CD4-positive, CD25-positive, alpha-beta regulatory T cell (primary cell): ENCODE data around the gene SUPV3L1. TPM values are rescaled to one million over a fixed set of nuclear protein-coding genes. Genes with fewer than 3 reads are reported as not detected.

Experiments used
- ATAC-seq, 2 donors: fragments of 150-1000 bp; cut with Tn5 transposase; one replicate each; pipeline ENCODE4 v1.10.0; 2021; ENCODE audit warnings: low read depth in 2 of 2, moderate number of reproducible peaks in 2 of 2, moderate library complexity in 1 of 2
- DNase-seq, 3 donors: peaks; one replicate each; pipeline versions ENCODE4 v3.0.0 to v3.0.0-alpha.2; 2012 to 2022; ENCODE audit warnings: mixed read lengths in 1 of 3
- H3K27ac ChIP-seq: one replicate; pipeline ENCODE4 v1.7.0; 2013; ENCODE audit warnings: mild to moderate bottlenecking, low read length; ENCODE audit not compliant: insufficient read depth, poor library complexity, severe bottlenecking
- H3K27me3 ChIP-seq: one replicate; pipeline ENCODE4 v1.7.0; 2013; ENCODE audit warnings: low read length; ENCODE audit not compliant: control insufficient read depth, insufficient read depth
- H3K36me3 ChIP-seq: one replicate; pipeline ENCODE4 v1.7.0; 2013; ENCODE audit warnings: mild to moderate bottlenecking, low read length, moderate library complexity; ENCODE audit not compliant: control insufficient read depth, insufficient read depth
- H3K4me1 ChIP-seq: 2 replicates; pipeline ENCODE4 v1.7.0; 2013; ENCODE audit warnings: mild to moderate bottlenecking, low read length; ENCODE audit not compliant: insufficient read depth, control insufficient read depth, poor library complexity, severe bottlenecking
- H3K4me3 ChIP-seq: one replicate; pipeline ENCODE4 v1.7.0; 2013; ENCODE audit warnings: low read depth, mild to moderate bottlenecking, low read length, moderate library complexity
- H3K9me3 ChIP-seq, 2 experiments: 1 replicate in 1 of 2; 2 replicates in 1 of 2; pipeline ENCODE4 v1.7.0; 2013; ENCODE audit warnings: low read length in 2 of 2, mild to moderate bottlenecking in 1 of 2, moderate library complexity in 1 of 2; ENCODE audit not compliant: control insufficient read depth in 2 of 2
- H3K27ac Mint-ChIP-seq, 3 donors: one replicate each; pipeline ENCODE4 v1.8.0; 2020 to 2022; ENCODE audit warnings: mild to moderate bottlenecking in 3 of 3, mixed read lengths in 3 of 3, moderate library complexity in 2 of 3
- H3K27me3 Mint-ChIP-seq: one replicate; pipeline ENCODE4 v1.8.0; 2022; ENCODE audit warnings: mild to moderate bottlenecking, mixed read lengths
- H3K36me3 Mint-ChIP-seq: one replicate; pipeline ENCODE4 v1.8.0; 2020; ENCODE audit warnings: mixed read lengths
- H3K4me1 Mint-ChIP-seq, 4 donors: one replicate each; pipeline ENCODE4 v1.8.0; 2020 to 2022; ENCODE audit warnings: mixed read lengths in 4 of 4, mild to moderate bottlenecking in 1 of 4
- H3K4me3 Mint-ChIP-seq, 4 donors: one replicate each; pipeline ENCODE4 v1.8.0; 2020 to 2022; ENCODE audit warnings: mild to moderate bottlenecking in 4 of 4, mixed read lengths in 4 of 4, moderate library complexity in 3 of 4
- H3K9me3 Mint-ChIP-seq, 7 donors: one replicate each; pipeline ENCODE4 v1.8.0; 2020 to 2022; ENCODE audit warnings: mixed read lengths in 7 of 7, mild to moderate bottlenecking in 3 of 7, moderate library complexity in 2 of 7
- polyA plus RNA-seq, 4 donors: library from polyadenylated mRNA; unstranded; fragments of 300-500 nt; fragmentation: Illumina TruSeq; gene quantifications; one replicate each; pipeline ENCODE4 v1.2.3, GENCODE V29; 2021
- total RNA-seq: library from RNA; stranded (reverse); gene quantifications from one replicate; pipeline ENCODE4 v1.2.3, GENCODE V29; 2022

Gene SUPV3L1
- total and polyA plus RNA-seq, 5 donors from 2014 or later, result 9.8 to 51.1 (median 18.7) TPM

DNA sequence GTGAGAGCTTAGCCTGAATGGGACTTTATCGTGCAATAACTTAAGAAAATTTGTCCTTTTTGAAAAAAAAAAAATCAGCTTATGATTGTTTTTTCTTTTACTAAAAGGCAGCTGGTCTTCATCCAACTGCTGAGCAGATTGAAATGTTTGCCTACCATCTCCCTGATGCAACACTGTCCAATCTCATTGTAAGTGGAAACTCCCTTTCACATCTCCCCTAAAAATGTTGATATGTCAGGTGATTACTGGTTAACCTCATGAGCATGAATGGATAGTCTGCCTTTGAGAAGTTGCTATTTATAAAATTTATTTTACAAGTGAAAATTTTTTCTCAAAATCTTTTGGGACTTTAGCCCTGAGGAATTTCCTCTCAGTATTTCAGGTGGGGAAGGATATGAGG lies 22.3 kb downstream of the SUPV3L1 start:
- peaks cover 0 to 28% (median 3%) of the 10 kb centered on the region in 4 donors for H3K4me1 Mint-ChIP-seq
- peak overlapping the region in 2 of 3 donors; percentile 14 to 59 for H3K27ac Mint-ChIP-seq
- DNase-seq (peak in 2 of 3 donors; percentile 19 to 41), ATAC-seq (no peak)
- peaks cover 26% of the 10 kb centered on the region for H3K4me1 ChIP-seq
- H3K9me3 ChIP-seq, result no peaks in the 10 kb centered on the region
- H3K36me3 ChIP-seq, result peaks cover 51% of the 10 kb centered on the region
- no peaks in the 10 kb centered on the region for H3K27me3 ChIP-seq
- no peaks in the 10 kb centered on the region for H3K27me3 Mint-ChIP-seq
- H3K9me3 Mint-ChIP-seq, result no peaks in the 10 kb centered on the region
- H3K4me3 ChIP-seq, result no peak overlapping the region
- H3K4me3 Mint-ChIP-seq, result peak overlapping the region in 1 of 4 donors; percentile 43
- H3K27ac ChIP-seq, result peak overlapping the region; percentile 30
- H3K36me3 Mint-ChIP-seq, result peaks cover 35% of the 10 kb centered on the region

DNA sequence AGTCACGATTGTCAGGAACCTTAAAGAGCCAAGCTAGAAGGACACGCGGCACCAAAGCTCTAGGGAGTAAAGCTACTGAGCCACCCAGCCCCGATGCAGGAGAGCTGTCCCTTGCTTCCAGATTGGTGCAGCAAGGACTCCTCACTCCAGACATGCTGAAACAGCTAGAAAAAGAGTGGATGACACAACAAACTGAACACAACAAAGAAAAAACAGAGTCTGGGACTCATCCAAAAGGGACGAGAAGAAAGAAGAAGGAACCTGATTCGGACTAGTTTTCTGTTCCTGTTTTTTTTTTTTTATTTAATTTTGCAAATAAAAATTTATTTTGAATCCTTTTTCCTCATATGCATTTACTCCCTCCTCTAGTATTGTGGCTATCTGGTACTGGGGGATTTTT lies 28.7 kb downstream of the SUPV3L1 start:
- Histone ChIP-seq H3K4me3 (no peak overlapping the region), H3K9me3 (no peaks in the 10 kb centered on the region), H3K27me3 (no peaks in the 10 kb centered on the region), H3K4me1 (peaks cover 19% of the 10 kb centered on the region), H3K27ac (no peak overlapping the region), H3K36me3 (peaks cover 44% of the 10 kb centered on the region)
- ATAC-seq (no peak), DNase-seq (no peak)
- Mint-ChIP-seq H3K4me3 (no peak overlapping the region), H3K9me3 (no peaks in the 10 kb centered on the region), H3K4me1 (peaks cover 0 to 13% (median under 1%) of the 10 kb centered on the region in 4 donors), H3K27ac (peak overlapping the region in 1 of 3 donors; percentile 74), H3K36me3 (peaks cover 28% of the 10 kb centered on the region), H3K27me3 (no peaks in the 10 kb centered on the region)

DNA sequence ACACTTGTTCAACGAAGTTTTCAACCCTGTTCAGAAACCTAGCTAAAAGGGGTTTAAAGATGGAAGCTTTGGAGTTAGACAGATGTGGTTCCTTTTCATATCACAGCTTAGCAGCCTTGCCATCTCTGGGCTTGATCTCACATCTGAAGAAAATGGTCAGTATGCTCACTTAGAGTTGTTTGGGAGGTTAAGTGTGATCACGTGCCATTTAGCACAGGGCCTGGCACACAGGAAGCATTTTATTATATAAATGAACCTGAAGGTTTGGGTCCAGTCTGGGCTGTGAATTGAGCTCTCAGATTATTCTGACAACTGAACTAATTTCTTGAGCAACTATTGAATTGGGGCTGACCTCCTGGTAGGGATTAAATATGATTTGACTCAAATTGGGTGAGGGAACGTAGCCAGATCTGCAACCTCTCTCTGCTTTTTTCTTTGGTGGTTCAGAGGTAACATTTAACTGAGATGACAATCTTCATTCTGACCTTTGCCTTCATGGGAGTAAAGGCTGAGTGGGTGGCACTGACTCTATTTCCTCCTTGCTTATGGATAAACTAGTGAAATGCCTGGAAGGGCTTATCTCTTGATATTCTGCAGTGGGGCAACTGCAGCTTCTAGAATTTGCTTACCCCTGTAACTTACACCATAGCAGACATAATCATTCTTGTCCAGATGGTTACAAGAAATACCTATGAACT lies 29.9 kb downstream of the SUPV3L1 start:
- Histone ChIP-seq H3K4me1 (peaks cover 7% of the 10 kb centered on the region), H3K27me3 (no peaks in the 10 kb centered on the region), H3K36me3 (peaks cover 40% of the 10 kb centered on the region), H3K9me3 (no peaks in the 10 kb centered on the region), H3K4me3 (no peak overlapping the region), H3K27ac (no peak overlapping the region)
- ATAC-seq (no peak), DNase-seq (no peak)
- H3K36me3 Mint-ChIP-seq, result peaks cover 28% of the 10 kb centered on the region
- peaks cover 2 to 8% (median 5%) of the 10 kb centered on the region in 4 donors for H3K4me1 Mint-ChIP-seq
- peaks cover 0 to 8% (median 1%) of the 10 kb centered on the region in 7 donors for H3K9me3 Mint-ChIP-seq
- no peaks in the 10 kb centered on the region for H3K27me3 Mint-ChIP-seq
- peak overlapping the region in 2 of 3 donors; percentile 1 to 21 for H3K27ac Mint-ChIP-seq
- H3K4me3 Mint-ChIP-seq, result no peak overlapping the region

DNA sequence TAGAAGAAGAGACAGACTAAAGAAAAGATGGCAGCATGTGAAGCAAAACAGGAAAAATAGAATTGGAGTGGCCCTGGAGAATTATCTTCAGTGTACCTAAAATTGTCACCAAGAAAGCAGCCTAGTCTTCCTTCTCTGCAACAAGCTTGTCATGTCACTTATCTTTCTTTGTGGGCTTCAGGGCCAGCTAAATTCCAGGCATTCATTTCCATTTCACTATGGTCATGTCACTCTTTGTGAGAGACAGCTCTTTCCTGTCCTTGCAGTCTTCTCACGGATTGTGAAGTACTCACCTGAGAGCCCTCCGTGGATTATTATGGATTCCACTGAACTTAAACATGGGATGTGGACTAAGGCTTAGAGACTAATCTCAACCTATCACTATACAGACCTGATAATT lies 31.1 kb downstream of the SUPV3L1 start:
- Mint-ChIP-seq H3K4me3 (no peak overlapping the region), H3K36me3 (peaks cover 24% of the 10 kb centered on the region), H3K4me1 (peaks cover 7 to 14% (median 11%) of the 10 kb centered on the region in 4 donors), H3K27me3 (no peaks in the 10 kb centered on the region), H3K9me3 (peaks cover 0 to 8% (median 1%) of the 10 kb centered on the region in 7 donors), H3K27ac (peak overlapping the region in 1 of 3 donors; percentile 53)
- Histone ChIP-seq H3K4me3 (no peak overlapping the region), H3K9me3 (no peaks in the 10 kb centered on the region), H3K36me3 (peaks cover 31% of the 10 kb centered on the region), H3K4me1 (no peaks in the 10 kb centered on the region), H3K27ac (no peak overlapping the region), H3K27me3 (peaks cover under 1% of the 10 kb centered on the region)
- no peak for DNase-seq
- no peak for ATAC-seq

DNA sequence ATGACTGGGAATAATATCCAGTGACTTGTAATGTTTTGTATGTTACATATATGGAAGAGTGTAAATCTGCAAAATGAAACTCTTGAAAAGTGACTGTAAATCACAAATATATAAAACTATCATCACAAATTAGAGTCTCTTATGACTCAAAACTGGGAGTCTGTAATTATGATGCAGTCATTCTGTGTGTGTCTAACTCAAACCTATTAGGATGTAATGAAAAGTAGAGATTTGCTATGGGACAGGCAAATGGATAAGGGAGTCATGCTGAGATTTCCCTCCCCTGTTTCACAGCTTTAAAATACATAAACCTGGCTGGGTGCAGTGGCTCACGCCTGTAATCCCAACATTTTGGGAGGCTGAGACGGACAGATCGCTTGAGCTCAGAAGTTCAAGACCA lies 31.5 kb downstream of the SUPV3L1 start:
- no peak for ATAC-seq
- Mint-ChIP-seq H3K4me1 (peaks cover 5 to 14% (median 10%) of the 10 kb centered on the region in 4 donors), H3K4me3 (no peak overlapping the region), H3K27me3 (no peaks in the 10 kb centered on the region), H3K36me3 (peaks cover 20% of the 10 kb centered on the region), H3K27ac (no peak overlapping the region), H3K9me3 (peaks cover 0 to 8% (median 1%) of the 10 kb centered on the region in 7 donors)
- Histone ChIP-seq H3K27me3 (peaks cover 2% of the 10 kb centered on the region), H3K36me3 (peaks cover 28% of the 10 kb centered on the region), H3K4me3 (no peak overlapping the region), H3K4me1 (no peaks in the 10 kb centered on the region), H3K9me3 (no peaks in the 10 kb centered on the region), H3K27ac (no peak overlapping the region)
- DNase-seq, result no peak

DNA sequence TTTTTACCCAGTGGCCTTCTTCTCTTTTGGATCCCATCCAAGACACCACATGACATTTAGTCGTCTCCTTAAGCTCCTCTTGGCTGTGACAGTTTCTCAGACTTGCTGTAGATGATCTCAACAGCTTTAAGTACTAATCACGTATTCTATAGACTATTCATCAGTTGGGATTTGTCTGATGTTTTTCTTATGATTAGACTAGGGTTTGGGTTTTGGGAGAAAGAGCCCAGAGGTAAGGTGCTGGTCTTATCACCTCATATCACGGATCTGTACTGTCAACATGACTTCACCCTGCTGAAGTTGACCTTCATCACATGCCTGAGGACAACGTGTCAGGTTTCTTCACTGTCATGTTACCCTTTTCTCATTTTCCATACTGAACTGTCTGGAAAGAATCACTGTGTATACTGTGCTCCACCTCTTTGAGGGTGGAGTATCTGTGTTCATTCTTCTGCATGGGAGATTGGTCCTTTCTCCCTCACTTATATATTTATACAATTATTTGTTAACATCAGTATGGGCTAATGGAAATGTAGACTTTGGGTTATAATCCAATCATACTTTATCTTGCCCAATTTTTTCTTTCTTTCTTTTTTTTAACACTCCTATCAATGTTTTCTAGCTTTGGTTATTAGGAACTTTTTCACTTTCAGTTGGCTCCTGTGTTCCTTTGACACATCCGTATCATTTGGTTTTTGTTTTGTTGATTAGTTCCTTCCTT lies 33.7 kb downstream of the SUPV3L1 start:
- Mint-ChIP-seq H3K27me3 (no peaks in the 10 kb centered on the region), H3K9me3 (peaks cover 0 to 8% (median 1%) of the 10 kb centered on the region in 7 donors), H3K4me1 (peaks cover 5 to 19% (median 11%) of the 10 kb centered on the region in 4 donors), H3K4me3 (no peak overlapping the region), H3K36me3 (peaks cover 4% of the 10 kb centered on the region), H3K27ac (no peak overlapping the region)
- H3K27me3 ChIP-seq, result peaks cover 2% of the 10 kb centered on the region
- no peaks in the 10 kb centered on the region for H3K9me3 ChIP-seq
- ATAC-seq, result no peak
- no peaks in the 10 kb centered on the region for H3K4me1 ChIP-seq
- H3K27ac ChIP-seq, result no peak overlapping the region
- DNase-seq, result no peak
- peaks cover 9% of the 10 kb centered on the region for H3K36me3 ChIP-seq
- H3K4me3 ChIP-seq, result no peak overlapping the region

DNA sequence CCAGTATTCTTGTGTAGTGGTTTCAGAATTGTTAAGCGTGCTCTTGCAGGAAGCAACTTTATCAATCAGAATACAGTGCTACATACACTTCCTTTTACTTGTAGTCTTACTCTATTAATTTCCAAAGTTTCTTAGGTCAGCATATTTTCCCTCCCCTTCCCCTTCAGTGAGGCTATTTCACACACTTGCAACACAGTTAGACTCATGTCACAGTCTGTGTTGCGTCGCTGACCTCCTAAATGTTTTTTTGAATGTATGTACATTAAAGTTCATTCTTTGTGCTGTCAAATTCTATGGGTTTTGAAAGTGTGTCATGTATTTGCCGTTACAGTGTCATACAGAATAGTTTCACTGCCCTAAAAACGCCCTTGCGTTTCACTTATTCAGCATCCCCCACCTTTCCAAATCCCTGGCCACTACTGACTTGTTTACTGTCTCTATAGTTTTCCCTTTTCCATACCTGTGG lies 34.7 kb downstream of the SUPV3L1 start:
- H3K27ac Mint-ChIP-seq, result no peak overlapping the region
- Histone ChIP-seq H3K4me1 (no peaks in the 10 kb centered on the region), H3K36me3 (no peaks in the 10 kb centered on the region), H3K4me3 (no peak overlapping the region), H3K27ac (no peak overlapping the region), H3K9me3 (no peaks in the 10 kb centered on the region), H3K27me3 (peaks cover 2% of the 10 kb centered on the region)
- DNase-seq, result no peak
- H3K4me1 Mint-ChIP-seq, result peaks cover 5 to 22% (median 11%) of the 10 kb centered on the region in 4 donors
- no peaks in the 10 kb centered on the region for H3K36me3 Mint-ChIP-seq
- no peaks in the 10 kb centered on the region for H3K27me3 Mint-ChIP-seq
- ATAC-seq, result no peak
- peaks cover 0 to 8% (median 1%) of the 10 kb centered on the region in 7 donors for H3K9me3 Mint-ChIP-seq
- no peak overlapping the region for H3K4me3 Mint-ChIP-seq
